Activated CD4-positive, alpha-beta T cell treated with anti-CD3 and anti-CD28 coated beads, Interleukin-2, amount 50 U/mL, for 24 hours (primary cell): ENCODE results near the gene MAFF.

Experiments used
- DNase-seq, 2 donors: peaks; one replicate each; pipeline ENCODE4 v3.0.0-alpha.2; 2020; ENCODE audit warnings: low read depth in 1 of 2, low spot score in 1 of 2

MAFF gene

GRCh38 chr22:38203855-38204514 lies 2.2 kb downstream of the MAFF start:
- DNase-seq: no peak

- no peak for DNase-seq
Observed at GRCh38 chr22:38204784-38205183, 3.0 kb downstream of the MAFF start.

GRCh38 chr22:38205261-38206128 lies 3.7 kb downstream of the MAFF start:
- no peak for DNase-seq

GRCh38 chr22:38207898-38208432 lies 6.2 kb downstream of the MAFF start:
- no peak for DNase-seq

GRCh38 chr22:38208551-38208968 lies 6.8 kb downstream of the MAFF start:
- no peak for DNase-seq

- no peak for DNase-seq
Observed at GRCh38 chr22:38211556-38211955, 9.8 kb downstream of the MAFF start.

GRCh38 chr22:38212442-38212841 lies 10.6 kb downstream of the MAFF start:
- DNase-seq: no peak

GRCh38 chr22:38213319-38213989 lies 11.7 kb downstream of the MAFF start:
- DNase-seq: no peak

GRCh38 chr22:38213990-38214301 lies 12.2 kb downstream of the MAFF start:
- no peak for DNase-seq

- DNase-seq: peak in 1 of 2 donors; percentile 35
Observed at GRCh38 chr22:38214302-38215056, 12.7 kb downstream of the MAFF start.

- DNase-seq: no peak
Observed at GRCh38 chr22:38215156-38216038, 13.6 kb downstream of the MAFF start.

GRCh38 chr22:38218661-38219622 lies 17.1 kb downstream of the MAFF start:
- DNase-seq: peak in 1 of 2 donors; percentile 16

GRCh38 chr22:38219632-38220031 lies 17.8 kb downstream of the MAFF start:
- DNase-seq: no peak

- no peak for DNase-seq
Observed at GRCh38 chr22:38220163-38220562, 18.4 kb downstream of the MAFF start.

- no peak for DNase-seq
Observed at GRCh38 chr22:38220653-38221386, 19.0 kb downstream of the MAFF start.

GRCh38 chr22:38221407-38221806 lies 19.6 kb downstream of the MAFF start:
- no peak for DNase-seq

GRCh38 chr22:38221908-38222796 lies 20.4 kb downstream of the MAFF start:
- DNase-seq: no peak
